Measurements from ENCODE around the gene TFPI. TPM values are rescaled to one million over a fixed set of nuclear protein-coding genes. Genes with fewer than 3 reads are reported as not detected.

Gene TFPI
- total RNA-seq, 2 donors from 2014 or later, result 8.8 to 23.4 TPM

- H3K9me3 ChIP-seq, result no peaks in the 10 kb centered on the region
- no peak overlapping the region for H3K9ac ChIP-seq (ENCODE audit: low read depth in 2 of 2, low read length in 2 of 2)
- no peaks in the 10 kb centered on the region for H3K27me3 ChIP-seq
- no peak overlapping the region for H3K4me3 ChIP-seq
- no peaks in the 10 kb centered on the region for H3K4me1 ChIP-seq
- DNase-seq, result no peak
- no peak overlapping the region for H3K27ac ChIP-seq
- intact Hi-C loops (cut with DNase I), result no loop called here
- H3K36me3 ChIP-seq, result no peaks in the 10 kb centered on the region
- TF ChIP-seq CTCF (IDR thresholded peaks at IDR 0.05), result no peak
Observed at GRCh38 chr2:187506416-187506815, 47.8 kb downstream of the TFPI start.

- intact Hi-C loops (cut with DNase I), result no loop called here
- TF ChIP-seq CTCF (IDR thresholded peaks at IDR 0.05), result no peak
- Histone ChIP-seq H3K9ac (ENCODE audit: low read depth in 2 of 2, low read length in 2 of 2) (no peak overlapping the region), H3K9me3 (no peaks in the 10 kb centered on the region), H3K27ac (no peak overlapping the region), H3K36me3 (no peaks in the 10 kb centered on the region), H3K27me3 (no peaks in the 10 kb centered on the region), H3K4me3 (no peak overlapping the region), H3K4me1 (no peaks in the 10 kb centered on the region)
- DNase-seq, result no peak
Observed at GRCh38 chr2:187505065-187505672, 49.1 kb downstream of the TFPI start.

- H3K9me3 ChIP-seq, result no peaks in the 10 kb centered on the region
- intact Hi-C loops (cut with DNase I), result loop anchor here (5.0 kb wide), 1 partner anchor 1008 kb away; no protein-coding TSS in a partner anchor
- no peak for TF ChIP-seq CTCF (IDR thresholded peaks at IDR 0.05)
- no peak overlapping the region for H3K4me3 ChIP-seq
- H3K36me3 ChIP-seq, result no peaks in the 10 kb centered on the region
- no peaks in the 10 kb centered on the region for H3K4me1 ChIP-seq
- no peak overlapping the region for H3K9ac ChIP-seq (ENCODE audit: low read depth in 2 of 2, low read length in 2 of 2)
- H3K27ac ChIP-seq, result no peak overlapping the region
- H3K27me3 ChIP-seq, result no peaks in the 10 kb centered on the region
- no peak for DNase-seq
Observed at GRCh38 chr2:187504312-187504921, 49.8 kb downstream of the TFPI start.

GRCh38 chr2:187503700-187504099 lies 50.5 kb downstream of the TFPI start:
- Histone ChIP-seq H3K4me1 (no peaks in the 10 kb centered on the region), H3K9me3 (no peaks in the 10 kb centered on the region), H3K36me3 (no peaks in the 10 kb centered on the region), H3K27me3 (no peaks in the 10 kb centered on the region), H3K27ac (no peak overlapping the region), H3K4me3 (no peak overlapping the region), H3K9ac (ENCODE audit: low read depth in 2 of 2, low read length in 2 of 2) (no peak overlapping the region)
- TF ChIP-seq CTCF (IDR thresholded peaks at IDR 0.05), result no peak
- intact Hi-C loops (cut with DNase I), result loop anchor here (5.0 kb wide), 1 partner anchor 1009 kb away; no protein-coding TSS in a partner anchor
- no peak for DNase-seq

GRCh38 chr2:187502467-187502866 lies 51.8 kb downstream of the TFPI start:
- Histone ChIP-seq H3K27ac (no peak overlapping the region), H3K9ac (ENCODE audit: low read depth in 2 of 2, low read length in 2 of 2) (no peak overlapping the region), H3K36me3 (no peaks in the 10 kb centered on the region), H3K4me3 (no peak overlapping the region), H3K4me1 (no peaks in the 10 kb centered on the region), H3K9me3 (no peaks in the 10 kb centered on the region), H3K27me3 (no peaks in the 10 kb centered on the region)
- TF ChIP-seq CTCF (IDR thresholded peaks at IDR 0.05), result no peak
- intact Hi-C loops (cut with DNase I), result loop anchor here (5.0 kb wide), 1 partner anchor 1010 kb away; no protein-coding TSS in a partner anchor
- no peak for DNase-seq
